Kasumi-1 (cell line): ENCODE results near the gene RASA3.

Experiments
- DNase-seq, 2 experiments: peaks; one replicate each; lab custom pipeline; 2025; lab: John Stamatoyannopoulos, UW

The RASA3 gene

GRCh38 chr13:113969311-113969972 is 163.0 kb downstream of the RASA3 start:
- no peak for DNase-seq

- DNase-seq = no peak
Measured at GRCh38 chr13:113968463-113969310, 163.7 kb downstream of the RASA3 start.

GRCh38 chr13:113967729-113968462 is 164.5 kb downstream of the RASA3 start:
- DNase-seq = no peak

- no peak for DNase-seq
Measured at GRCh38 chr13:113967206-113967720, 165.2 kb downstream of the RASA3 start.

DNA sequence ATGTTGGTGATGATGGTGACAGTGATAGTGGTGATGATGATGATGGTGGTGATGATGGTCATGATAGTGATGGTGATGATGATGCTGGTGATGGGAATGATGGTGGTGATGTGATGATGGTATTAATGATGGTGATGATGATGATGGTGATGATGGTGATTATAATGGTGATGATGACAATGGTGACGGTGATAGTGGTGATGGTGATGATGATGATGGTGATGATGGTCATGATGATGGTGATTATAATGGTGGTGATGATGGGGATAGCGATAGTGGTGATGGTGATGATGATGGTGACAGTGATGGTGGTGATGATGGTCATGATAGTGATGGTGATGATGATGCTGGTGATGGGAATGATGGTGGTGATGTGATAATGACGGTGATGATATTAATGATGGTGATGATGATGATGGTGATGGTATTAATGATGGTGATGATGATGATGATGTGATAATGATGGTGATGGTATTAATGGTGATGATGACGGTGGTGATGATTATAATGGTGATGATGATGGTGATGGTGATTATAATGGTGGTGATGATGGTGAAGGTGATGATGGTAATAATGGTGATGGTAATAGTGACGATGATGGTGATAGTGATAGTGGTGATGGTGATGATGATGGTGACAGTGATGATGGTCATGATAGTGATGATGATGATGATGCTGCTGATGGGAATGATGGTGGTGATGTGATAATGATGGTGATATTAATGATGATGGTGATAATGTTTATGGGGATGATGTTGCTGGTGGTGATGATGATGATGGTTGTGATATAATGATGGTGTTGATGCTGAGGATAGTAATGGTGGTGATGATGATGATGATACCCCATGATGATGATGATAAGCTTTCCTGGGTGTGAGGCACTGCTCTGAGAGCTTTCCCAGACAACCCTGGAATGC is 166.2 kb downstream of the RASA3 start:
- DNase-seq = no peak

GRCh38 chr13:113965383-113965874 is 167.0 kb downstream of the RASA3 start:
- no peak for DNase-seq

DNA sequence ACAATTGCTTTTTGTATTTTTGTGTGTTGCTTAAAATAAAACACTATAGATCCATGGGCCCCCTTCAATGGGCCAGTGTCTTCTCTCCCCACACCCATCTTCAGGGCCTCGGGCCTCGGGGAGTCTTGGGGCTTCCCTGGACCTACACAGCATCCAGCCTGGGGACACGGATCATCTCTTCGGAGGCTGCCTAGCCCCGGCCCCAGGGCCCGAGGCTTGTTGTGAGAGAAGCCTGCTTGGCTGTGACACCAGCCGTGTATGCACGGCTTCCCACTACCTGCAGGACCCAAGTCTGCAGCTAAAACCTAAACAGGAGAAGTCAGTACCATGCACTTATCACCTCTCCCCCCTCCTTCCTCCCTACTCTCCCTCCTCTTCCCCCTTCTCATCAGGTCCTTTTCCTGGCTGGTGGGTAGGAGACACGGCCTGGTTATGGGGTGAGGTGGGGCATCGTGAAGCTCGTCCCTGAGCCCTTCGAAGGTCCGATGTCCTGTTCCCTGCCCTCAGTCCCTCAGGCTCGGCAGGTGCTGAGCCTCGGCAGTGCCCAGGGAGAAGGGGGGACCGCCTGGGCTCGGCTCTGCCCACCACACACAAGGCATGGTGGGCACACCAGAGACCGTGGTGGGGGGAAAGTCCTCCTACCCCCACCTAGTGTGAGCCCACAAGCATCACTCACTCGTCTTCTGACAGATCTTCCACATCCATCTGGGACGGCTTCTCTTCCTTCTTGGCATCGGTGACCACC is 168.0 kb downstream of the RASA3 start:
- no peak for DNase-seq

GRCh38 chr13:113963376-113963775 is 169.0 kb downstream of the RASA3 start:
- no peak for DNase-seq

DNA sequence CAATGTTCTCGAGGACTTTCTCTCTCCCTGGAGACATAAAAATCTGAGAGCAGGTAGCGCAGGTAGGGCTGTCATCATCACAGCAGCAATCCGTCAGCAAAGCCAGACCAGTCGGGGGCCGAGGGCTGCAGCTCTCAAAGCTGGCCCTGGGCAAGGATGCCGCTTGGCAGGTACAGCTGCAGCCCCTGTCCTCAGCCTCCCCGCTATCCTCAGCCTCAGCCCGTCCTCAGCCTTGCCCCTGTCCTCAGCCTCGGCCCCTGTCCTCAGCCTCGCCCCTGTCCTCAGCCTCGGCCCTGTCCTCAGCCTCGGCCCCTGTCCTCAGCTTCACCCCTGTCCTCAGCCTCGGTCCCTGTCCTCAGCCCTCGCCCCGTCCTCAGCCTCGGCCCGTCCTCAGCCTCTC is 169.4 kb downstream of the RASA3 start:
- no peak for DNase-seq

DNA sequence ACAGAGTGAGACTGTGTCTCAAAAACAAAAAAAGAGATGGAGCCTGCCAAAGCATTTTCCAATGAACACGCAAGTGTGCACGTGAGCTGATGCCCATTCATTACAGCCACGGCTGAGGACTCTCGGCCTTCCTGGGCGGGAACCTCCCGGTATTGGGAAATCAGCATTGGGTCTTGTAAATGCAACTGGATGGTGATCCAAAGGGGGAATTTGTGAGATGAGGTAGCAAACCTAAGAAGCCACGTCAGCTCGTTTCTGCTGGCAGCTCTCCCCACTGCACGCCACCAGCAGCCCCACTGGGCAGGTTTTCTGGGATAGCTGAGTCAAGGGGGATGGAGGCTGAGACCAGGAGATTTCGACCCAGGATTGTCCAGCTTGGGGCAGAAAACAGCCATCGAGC is 170.0 kb downstream of the RASA3 start:
- DNase-seq = no peak

DNA sequence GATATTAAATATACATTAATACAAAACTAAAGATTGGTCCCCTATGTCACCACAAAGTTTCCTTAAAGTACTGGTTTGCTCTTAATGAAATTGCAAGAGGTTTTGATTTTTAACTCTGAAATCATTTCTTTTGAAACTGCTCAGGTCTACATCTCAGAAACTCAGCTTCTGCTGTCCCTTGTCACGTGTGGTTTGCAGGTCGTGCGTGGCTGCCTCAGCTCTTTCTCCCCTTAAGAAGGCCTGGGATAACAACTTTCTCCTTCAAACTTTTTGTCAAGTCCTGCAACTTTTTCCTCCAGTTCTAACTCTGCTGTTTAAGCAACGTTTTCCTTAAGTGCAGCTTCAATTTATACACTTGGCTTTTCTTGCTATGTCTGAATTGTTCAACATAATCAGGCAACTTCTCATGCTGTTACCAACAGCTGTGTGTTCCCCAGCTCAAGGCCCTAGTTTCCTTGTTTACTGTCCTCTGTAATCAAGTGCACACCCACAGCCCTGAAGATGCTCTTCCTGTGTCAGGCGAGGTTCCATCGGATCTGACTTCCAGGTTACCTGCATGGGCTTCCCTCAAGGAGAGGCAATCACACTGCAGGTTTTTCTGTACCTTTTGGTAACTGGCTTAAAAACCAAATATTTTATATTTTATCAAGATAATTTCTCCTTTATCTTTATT is 172.0 kb downstream of the RASA3 start:
- no peak for DNase-seq

GRCh38 chr13:113959198-113959597 is 173.2 kb downstream of the RASA3 start:
- DNase-seq = no peak

DNA sequence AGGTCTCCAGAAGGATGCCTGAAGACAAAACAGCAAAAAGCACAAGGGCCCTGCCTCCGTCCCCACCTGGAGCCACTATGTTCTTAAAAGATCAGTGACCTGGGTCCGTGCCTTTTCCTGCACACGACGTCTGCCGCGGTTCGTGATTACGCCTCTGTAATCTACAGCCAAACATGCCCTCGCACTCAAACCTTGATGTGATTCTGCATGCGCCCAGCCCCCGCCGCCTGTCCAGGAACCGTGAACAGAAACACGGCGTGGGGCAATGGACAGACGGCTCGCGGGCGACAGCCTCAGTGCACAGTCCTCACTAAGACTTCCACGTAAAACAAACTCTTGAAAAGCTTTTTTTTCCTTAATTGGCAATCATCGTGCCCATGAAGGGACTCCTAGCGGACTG is 174.1 kb downstream of the RASA3 start:
- DNase-seq = no peak

DNA sequence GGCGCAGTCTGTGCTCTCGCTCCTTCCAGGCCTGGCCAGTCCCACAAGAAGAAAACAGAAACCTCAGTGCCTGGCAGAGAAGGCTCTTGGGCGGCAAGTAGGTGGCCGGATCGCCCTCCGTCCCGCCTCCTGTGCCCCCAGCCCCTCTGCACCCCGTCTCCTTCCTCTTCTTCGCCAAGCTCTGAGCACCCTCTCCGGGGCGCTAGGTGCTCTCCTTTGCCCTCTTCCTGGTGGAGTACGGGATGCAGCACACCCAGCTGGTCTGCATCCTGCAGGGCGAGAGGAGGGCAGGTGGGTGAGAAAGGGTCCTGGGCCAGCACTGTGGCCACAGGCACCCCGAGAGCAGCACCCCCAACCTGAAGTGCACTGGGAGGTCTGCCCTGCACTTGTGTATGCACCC is 175.9 kb downstream of the RASA3 start:
- DNase-seq = no peak

DNA sequence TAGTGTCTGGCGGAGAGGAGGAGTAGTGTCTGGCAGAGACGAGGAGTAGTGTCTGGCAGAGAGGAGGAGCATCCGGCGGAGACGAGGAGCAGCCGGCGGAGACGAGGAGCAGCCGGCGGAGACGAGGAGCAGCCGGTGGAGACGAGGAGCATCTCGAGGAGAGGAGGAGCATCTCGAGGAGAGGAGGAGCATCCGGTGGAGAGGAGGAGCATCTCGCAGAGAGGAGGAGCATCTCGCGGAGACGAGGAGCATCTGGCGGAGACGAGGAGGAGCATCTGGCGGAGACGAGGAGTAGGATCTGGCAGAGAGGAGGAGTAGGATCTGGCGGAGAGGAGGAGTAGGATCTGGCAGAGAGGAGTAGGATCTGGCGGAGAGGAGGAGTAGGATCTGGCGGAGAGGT is 176.7 kb downstream of the RASA3 start:
- no peak for DNase-seq

DNA sequence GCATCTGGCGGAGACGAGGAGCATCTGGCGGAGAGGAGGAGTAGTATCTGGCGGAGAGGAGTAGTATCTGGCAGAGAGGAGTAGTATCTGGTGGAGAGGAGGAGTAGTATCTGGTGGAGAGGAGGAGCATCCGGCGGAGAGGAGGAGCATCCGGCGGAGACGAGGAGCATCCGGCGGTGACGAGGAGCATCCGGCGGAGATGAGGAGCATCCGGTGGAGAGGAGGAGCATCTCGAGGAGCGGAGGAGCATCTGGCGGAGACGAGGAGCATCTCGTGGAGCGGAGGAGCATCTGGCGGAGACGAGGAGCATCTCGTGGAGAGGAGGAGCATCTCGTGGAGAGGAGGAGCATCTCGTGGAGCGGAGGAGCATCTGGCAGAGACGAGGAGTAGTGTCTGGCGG is 177.2 kb downstream of the RASA3 start:
- no peak for DNase-seq

DNA sequence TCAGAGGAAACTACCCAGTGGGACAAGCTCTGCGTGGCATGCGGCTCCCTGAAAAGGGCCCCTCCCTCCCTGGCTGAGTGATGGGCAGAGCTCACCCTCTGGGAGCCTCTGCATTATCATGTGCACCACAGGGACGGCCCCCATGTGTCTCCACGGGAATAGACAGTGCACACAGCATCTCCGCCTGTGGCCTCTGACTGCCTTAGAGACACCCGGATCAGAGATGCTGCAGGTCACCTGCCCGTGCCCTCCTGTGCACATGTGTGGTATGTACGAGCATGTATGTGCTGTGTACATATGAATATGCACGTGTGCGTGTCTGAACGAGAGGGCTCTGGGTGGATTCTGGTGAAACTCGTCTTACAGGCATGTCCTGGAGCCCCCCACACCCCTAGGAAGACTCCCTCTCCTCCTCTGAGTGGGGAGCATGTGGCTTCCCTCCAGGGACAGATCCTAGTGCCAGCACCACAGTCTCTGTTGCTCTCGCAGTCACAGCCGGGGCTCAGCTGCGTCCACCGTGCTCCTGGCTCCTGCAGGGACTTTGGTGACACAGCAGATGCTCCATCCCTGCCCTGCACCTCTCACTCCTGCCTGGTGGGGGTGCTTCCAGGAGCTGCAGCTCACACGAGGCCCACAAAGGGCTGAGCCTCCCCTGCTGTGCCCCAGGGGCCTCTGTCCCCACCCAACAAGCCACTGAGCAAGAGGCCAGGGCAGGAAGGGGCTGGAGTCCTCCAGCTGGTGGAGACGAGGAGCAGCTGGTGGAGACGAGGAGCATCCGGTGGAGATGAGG is 178.2 kb downstream of the RASA3 start:
- DNase-seq = no peak

DNA sequence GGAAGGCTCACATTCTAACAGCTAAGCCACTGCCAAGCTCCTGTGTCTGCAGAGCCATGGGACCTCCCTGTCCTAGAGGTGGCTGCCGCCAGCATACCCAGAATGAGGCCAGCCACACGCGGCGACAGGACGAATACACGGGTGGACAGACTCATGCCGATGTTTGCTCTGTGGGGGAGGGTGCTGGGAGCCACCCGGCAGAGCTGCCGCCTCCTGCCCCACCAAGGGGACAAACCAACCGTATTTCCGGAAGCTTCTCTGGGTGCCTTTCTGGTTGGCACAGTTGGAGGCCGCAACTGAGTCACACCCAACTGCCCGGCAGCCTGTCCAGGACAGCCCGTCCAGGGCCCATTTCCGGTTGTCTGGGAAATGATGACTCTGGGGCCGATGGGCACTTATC is 178.9 kb downstream of the RASA3 start:
- DNase-seq = no peak

DNA sequence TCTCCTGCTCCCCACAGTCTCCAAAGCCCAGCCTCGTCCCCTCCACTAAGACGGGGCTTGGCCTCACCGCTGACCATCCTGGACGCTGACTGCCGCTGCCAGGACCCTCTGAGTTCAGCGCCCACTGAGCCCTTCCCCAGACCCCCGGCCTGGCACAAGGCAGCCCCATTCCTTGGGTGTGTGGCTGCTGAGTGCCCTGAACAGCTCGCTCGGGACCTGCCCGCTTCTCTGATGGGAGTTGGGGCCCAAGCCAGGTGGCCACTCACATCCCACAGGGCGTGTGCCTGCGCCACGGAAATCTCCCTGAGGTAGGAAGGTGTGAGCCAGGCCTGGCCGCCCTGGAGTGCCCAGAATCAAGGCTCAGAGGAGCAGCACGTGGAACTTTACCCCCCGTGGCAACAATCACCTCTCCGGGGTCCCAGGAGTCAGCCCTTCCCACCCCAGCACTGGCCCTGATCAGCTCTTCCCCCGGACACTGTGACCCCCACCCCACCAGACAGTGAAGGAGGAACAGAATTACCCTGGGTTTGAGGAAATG is 179.4 kb downstream of the RASA3 start:
- no peak for DNase-seq
